Tibial artery (tissue), 4 donors: ENCODE data around the gene RAB22A.

Source experiments
- DNase-seq, 2 donors: peaks; one replicate each; pipeline ENCODE4 v3.0.0-alpha.2; 2019
- H3K27ac ChIP-seq, 2 donors: fragments of 200-600 bp; sonication (generic) in 1 of 2; 1 replicate in 1 of 2; 2 replicates in 1 of 2; pipeline ENCODE4 v1.5.1; 2018 to 2019; ENCODE audit warnings: mild to moderate bottlenecking in 1 of 2
- H3K27me3 ChIP-seq, 2 donors: fragments of 200-600 bp; sonication (generic) in 1 of 2; one replicate each; pipeline versions ENCODE4 v1.5.1 to v1.6.0; 2016 to 2019
- H3K36me3 ChIP-seq, 3 donors: fragments of 200-600 bp; sonication (generic) in 2 of 3; one replicate each; pipeline ENCODE4 v1.5.1; 2016 to 2019; ENCODE audit warnings: mild to moderate bottlenecking in 2 of 3
- H3K4me1 ChIP-seq, 4 donors: fragments of 200-600 bp; sonication (generic) in 2 of 4; 1 replicate in 3 of 4; 2 replicates in 1 of 4; pipeline ENCODE4 v1.5.1; 2016 to 2019
- H3K4me3 ChIP-seq, 2 donors: fragments of 200-600 bp; sonication (generic) in 1 of 2; 1 replicate in 1 of 2; 2 replicates in 1 of 2; pipeline ENCODE4 v1.5.1; 2018 to 2019; ENCODE audit warnings: mild to moderate bottlenecking in 2 of 2
- H3K9me3 ChIP-seq, 3 donors: fragments of 200-600 bp; sonication (generic) in 1 of 3; one replicate each; pipeline ENCODE4 v1.5.1; 2016 to 2019
- intact Hi-C: fragments of 100-400 bp; cut with DNase I; formaldehyde crosslinking; loops from one replicate; pipeline ENCODE4 v1.15.0; 2023; ENCODE audit warnings: low total_unique reads
- TF ChIP-seq, protein P1 (sequence below), 2 experiments: fragments of 200-600 bp in 1 of 2; fragments of 450-650 bp in 1 of 2; IDR thresholded peaks; one replicate each; pipeline ENCODE4 v1.5.1; 2017 to 2019; ENCODE audit warnings: antibody characterized with exemption in 2 of 2, mild to moderate bottlenecking in 1 of 2, moderate library complexity in 1 of 2

RAB22A gene

DNA sequence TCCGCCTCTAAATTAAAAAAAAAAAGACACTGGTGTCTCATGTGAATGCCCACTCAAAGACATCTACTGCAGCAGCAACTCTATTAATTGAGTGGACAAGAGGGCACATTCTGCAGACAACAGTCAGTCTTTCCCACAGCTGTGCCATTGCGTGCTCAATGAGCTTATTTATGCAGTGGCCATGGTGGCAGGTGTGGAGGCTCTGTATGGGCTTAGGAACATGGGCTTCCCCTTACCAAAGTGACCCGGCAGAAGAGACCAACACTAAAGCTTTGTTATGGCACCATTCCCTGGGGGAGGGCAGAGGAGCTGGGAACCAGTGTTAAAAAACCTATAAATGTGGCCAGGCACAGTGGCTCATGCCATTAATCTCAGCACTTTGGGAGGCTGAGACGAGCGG lies 75.3 kb downstream of the RAB22A start:
- intact Hi-C loops: no loop called here
- DNase-seq: no peak
- Histone ChIP-seq H3K4me1 (peaks cover 0 to 1% (median under 1%) of the 10 kb centered on the region in 4 donors), H3K4me3 (no peak overlapping the region), H3K36me3 (no peaks in the 10 kb centered on the region), H3K27ac (no peak overlapping the region), H3K27me3 (peaks cover 0 to 12% of the 10 kb centered on the region in 2 donors), H3K9me3 (peaks cover 0 to 5% (median 0%) of the 10 kb centered on the region in 3 donors)
- TF ChIP-seq, protein P1, sequence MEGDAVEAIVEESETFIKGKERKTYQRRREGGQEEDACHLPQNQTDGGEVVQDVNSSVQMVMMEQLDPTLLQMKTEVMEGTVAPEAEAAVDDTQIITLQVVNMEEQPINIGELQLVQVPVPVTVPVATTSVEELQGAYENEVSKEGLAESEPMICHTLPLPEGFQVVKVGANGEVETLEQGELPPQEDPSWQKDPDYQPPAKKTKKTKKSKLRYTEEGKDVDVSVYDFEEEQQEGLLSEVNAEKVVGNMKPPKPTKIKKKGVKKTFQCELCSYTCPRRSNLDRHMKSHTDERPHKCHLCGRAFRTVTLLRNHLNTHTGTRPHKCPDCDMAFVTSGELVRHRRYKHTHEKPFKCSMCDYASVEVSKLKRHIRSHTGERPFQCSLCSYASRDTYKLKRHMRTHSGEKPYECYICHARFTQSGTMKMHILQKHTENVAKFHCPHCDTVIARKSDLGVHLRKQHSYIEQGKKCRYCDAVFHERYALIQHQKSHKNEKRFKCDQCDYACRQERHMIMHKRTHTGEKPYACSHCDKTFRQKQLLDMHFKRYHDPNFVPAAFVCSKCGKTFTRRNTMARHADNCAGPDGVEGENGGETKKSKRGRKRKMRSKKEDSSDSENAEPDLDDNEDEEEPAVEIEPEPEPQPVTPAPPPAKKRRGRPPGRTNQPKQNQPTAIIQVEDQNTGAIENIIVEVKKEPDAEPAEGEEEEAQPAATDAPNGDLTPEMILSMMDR (IDR thresholded peaks at IDR 0.05): no peak

DNA sequence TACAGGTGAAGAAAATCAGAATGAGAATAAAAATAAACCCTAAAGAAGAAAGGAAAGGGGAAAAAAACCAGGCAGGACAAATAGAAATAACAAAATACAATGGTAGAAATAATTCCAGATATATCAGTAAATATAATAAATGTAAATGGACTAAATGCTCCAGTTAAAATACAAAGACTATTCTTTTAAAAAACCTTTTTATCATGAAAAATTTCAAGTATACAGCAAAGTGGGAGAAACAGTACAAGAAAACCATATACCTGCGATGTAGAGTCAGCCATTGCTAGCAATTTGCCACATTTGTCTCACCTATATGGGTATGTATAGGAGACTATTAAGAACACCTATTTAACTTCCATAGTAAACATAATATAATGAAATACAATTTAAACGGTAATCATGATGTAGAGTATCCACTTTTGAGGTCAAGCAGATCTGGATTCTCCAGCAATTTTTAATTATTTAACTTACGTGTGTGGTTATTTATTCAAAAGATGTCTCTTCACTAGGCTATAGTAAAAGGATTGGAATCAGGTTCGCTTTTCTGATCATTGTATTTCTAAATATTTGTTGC lies 78.6 kb downstream of the RAB22A start:
- TF ChIP-seq, protein P1 (IDR thresholded peaks at IDR 0.05): no peak
- no peak for DNase-seq
- peaks cover 0 to 5% of the 10 kb centered on the region in 2 donors for H3K27me3 ChIP-seq
- H3K36me3 ChIP-seq: no peaks in the 10 kb centered on the region
- no peaks in the 10 kb centered on the region for H3K9me3 ChIP-seq
- intact Hi-C loops: no loop called here
- H3K4me1 ChIP-seq: peaks cover 0 to 33% (median 22%) of the 10 kb centered on the region in 4 donors
- H3K27ac ChIP-seq: peak overlapping the region; percentile 92 to 93
- peak overlapping the region; percentile 86 to 88 for H3K4me3 ChIP-seq

DNA sequence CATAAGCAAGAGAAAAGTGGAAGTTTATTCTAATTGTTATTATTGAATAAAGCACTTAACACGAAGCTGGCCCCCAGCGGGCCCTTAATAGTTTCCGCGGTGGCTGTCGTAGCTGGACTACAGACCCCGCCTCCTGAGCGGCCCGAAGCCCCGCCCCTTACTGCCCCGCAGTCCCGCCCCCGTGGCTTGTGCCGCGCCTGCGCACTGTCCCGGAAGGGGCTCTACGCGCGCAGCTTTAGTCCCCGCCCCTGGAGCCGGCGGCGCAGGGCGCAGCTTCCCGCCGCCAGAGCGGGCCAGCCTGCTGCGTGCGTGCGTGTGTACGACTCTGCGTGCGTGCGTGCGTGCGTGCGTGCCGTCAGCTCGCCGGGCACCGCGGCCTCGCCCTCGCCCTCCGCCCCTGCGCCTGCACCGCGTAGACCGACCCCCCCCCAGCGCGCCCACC lies 79.4 kb downstream of the RAB22A start, which contains the start of gene VAPB:
Gene VAPB, plus strand, starts transcription at position 348 of the 442 bp plus-strand sequence. CDS start 231 bp downstream, outside the sequence.
- intact Hi-C loops: no loop called here
- Histone ChIP-seq H3K27me3 (peaks cover 0 to 5% of the 10 kb centered on the region in 2 donors), H3K4me1 (peaks cover 0 to 40% (median 23%) of the 10 kb centered on the region in 4 donors), H3K27ac (peak within 1 kb of the TSS; percentile 92 to 93), H3K9me3 (no peaks in the 10 kb centered on the region), H3K36me3 (no peaks in the 10 kb centered on the region), H3K4me3 (peak within 1 kb of the TSS; percentile 86 to 88)
- TF ChIP-seq, protein P1 (IDR thresholded peaks at IDR 0.05): no peak
- peak; percentile 88 to 97 for DNase-seq

DNA sequence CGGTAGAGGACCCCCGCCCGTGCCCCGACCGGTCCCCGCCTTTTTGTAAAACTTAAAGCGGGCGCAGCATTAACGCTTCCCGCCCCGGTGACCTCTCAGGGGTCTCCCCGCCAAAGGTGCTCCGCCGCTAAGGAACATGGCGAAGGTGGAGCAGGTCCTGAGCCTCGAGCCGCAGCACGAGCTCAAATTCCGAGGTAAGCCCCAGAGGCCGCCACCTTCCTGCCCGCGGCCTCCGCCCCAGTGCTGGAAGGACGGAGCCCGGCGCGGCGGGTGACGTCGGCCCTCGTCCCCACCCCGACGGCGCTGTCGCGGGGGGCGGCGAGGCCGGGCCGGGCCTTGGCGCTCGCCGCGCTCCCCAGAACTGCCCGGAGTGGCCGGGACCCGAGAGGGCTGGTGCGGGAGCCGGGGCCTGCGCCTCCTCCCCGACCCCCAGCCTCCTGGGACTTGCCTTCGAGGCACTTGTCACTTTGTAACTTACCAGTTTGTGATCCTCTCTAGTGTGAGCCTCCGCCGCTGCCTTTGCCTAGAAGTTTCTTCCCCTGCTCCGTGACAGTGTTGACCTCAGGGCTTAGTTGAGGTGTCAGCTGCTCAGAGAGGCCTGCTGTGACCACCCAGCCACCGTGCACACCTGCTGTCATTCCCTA lies 79.9 kb downstream of the RAB22A start:
- Histone ChIP-seq H3K4me1 (peaks cover 0 to 40% (median 23%) of the 10 kb centered on the region in 4 donors), H3K36me3 (no peaks in the 10 kb centered on the region), H3K27me3 (peaks cover 0 to under 1% of the 10 kb centered on the region in 2 donors), H3K27ac (peak overlapping the region; percentile 92 to 93), H3K9me3 (no peaks in the 10 kb centered on the region), H3K4me3 (peak overlapping the region; percentile 86 to 88)
- DNase-seq: peak; percentile 25 to 67
- intact Hi-C loops: no loop called here
- TF ChIP-seq, protein P1 (IDR thresholded peaks at IDR 0.05): no peak

DNA sequence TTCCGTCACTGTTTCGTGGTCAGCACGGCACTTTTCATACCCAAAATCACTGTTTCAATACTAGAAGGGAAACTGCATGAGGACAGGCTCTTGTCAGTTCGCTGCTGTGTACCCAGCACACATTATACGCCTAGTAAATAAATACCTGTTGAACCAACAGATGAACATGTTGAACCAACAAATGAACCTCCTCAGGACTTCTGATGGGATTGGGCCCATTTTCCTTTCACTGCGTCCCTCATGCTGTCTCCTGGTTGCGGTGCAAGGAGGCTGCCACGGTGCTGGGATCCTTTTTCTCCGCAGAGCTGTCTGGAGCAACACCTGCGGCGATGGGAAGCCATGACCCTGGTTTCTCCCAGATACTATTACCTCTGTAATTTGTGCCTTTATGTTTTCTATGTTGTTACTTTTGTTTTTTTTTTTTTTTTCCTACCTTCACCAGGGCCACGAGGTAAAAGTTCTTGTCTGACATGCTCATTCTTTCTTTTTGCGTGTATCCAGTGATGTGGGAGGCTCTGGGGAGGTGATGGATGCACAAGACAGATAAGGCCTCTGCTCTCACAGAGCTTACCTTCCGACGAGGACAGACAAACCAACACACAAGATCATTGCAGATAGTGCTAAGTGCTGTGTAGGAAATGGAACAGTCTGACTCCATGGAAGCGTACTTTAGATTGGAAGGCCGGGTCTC lies 80.6 kb downstream of the RAB22A start:
- DNase-seq: no peak
- Histone ChIP-seq H3K36me3 (no peaks in the 10 kb centered on the region), H3K9me3 (no peaks in the 10 kb centered on the region), H3K27me3 (no peaks in the 10 kb centered on the region), H3K27ac (peak overlapping the region; percentile 92 to 93), H3K4me3 (peak overlapping the region; percentile 86 to 88), H3K4me1 (peaks cover 0 to 40% (median 23%) of the 10 kb centered on the region in 4 donors)
- intact Hi-C loops: loop anchor here (10.0 kb wide), 1 partner anchor 255 kb away; no protein-coding TSS in a partner anchor
- TF ChIP-seq, protein P1 (IDR thresholded peaks at IDR 0.05): no peak
